Adrenal gland (tissue), 12 donors: Measurements from ENCODE around the gene C11orf71. TPM values are rescaled to one million over a fixed set of nuclear protein-coding genes. Genes with fewer than 3 reads are reported as not detected.

Experiments used
- DNase-seq, 7 donors: peaks; one replicate each; pipeline ENCODE4 v3.0.0-alpha.2; 2019 to 2020
- H3K27ac ChIP-seq, 5 donors: fragments of 200-600 bp; sonication (generic) in 4 of 5; 1 replicate in 3 of 5; 2 replicates in 2 of 5; pipeline versions ENCODE4 v1.5.1 to v1.8.0; 2016 to 2020; ENCODE audit warnings: mild to moderate bottlenecking in 1 of 5
- H3K27me3 ChIP-seq: fragments of 200-600 bp; 2 replicates; pipeline ENCODE4 v1.8.0; 2021
- H3K36me3 ChIP-seq, 2 donors: fragments of 200-600 bp; replicated peaks in 1 of 2; 1 replicate in 1 of 2; 2 replicates in 1 of 2; pipeline versions ENCODE4 v1.5.1 to v1.8.0; 2018 to 2022
- H3K4me1 ChIP-seq, 2 donors: fragments of 200-600 bp; replicated peaks in 1 of 2; 1 replicate in 1 of 2; 2 replicates in 1 of 2; pipeline versions ENCODE4 v1.5.1 to v1.8.0; 2018 to 2021
- H3K4me3 ChIP-seq, 4 donors: fragments of 200-600 bp; sonication (generic) in 3 of 4; one replicate each; pipeline ENCODE4 v1.5.1; 2016 to 2018
- H3K9me3 ChIP-seq, 3 donors: fragments of 200-600 bp; sonication (generic) in 1 of 3; replicated peaks in 1 of 3; 1 replicate in 2 of 3; 2 replicates in 1 of 3; pipeline versions ENCODE4 v1.5.1 to v1.8.0; 2016 to 2021
- CTCF ChIP-seq, 6 experiments: fragments of 450-650 bp in 4 of 6; fragments of 200-600 bp in 2 of 6; sonication (generic) in 1 of 6; IDR thresholded peaks; 1 replicate in 5 of 6; 2 replicates in 1 of 6; pipeline versions ENCODE4 v1.5.1 to v1.8.0; 2016 to 2021; ENCODE audit warnings: antibody characterized with exemption in 6 of 6, mild to moderate bottlenecking in 2 of 6, moderate library complexity in 1 of 6
- POLR2A ChIP-seq, 2 donors: fragments of 450-650 bp; IDR thresholded peaks; one replicate each; pipeline ENCODE4 v1.6.1; 2017; ENCODE audit warnings: antibody characterized with exemption in 2 of 2, mild to moderate bottlenecking in 2 of 2, moderate library complexity in 1 of 2
- WGBS, 4 donors: extraction: QIAGEN DNeasy Blood & Tissue Kit in 2 of 4; methylation state at CpG; one replicate each; pipeline versions ENCODE4 v1.1.5 to v1.1.7; 2013 to 2017; 5-methylcytosine and 5-hydroxymethylcytosine counted together
- intact Hi-C, 2 donors: fragments of 100-400 bp; cut with DNase I; formaldehyde crosslinking; loops; one replicate each; pipeline versions ENCODE4 v1.14.1 to v1.15.0; 2022 to 2023
- polyA plus RNA-seq, 3 donors: library from polyadenylated mRNA; stranded (reverse); fragments of 200-250 nt in 2 of 3; fragments of 350-450 nt in 1 of 3; fragmentation: Illumina TruSeq in 1 of 3; extraction: RNeasy Lipid Tissue Mini Kit (QIAGEN cat#74804) in 1 of 3; gene quantifications; one replicate each; pipeline ENCODE4 v1.2.3, GENCODE V29; 2013 to 2014
- total RNA-seq, 9 donors: library from RNA; depleted of rRNA in 4 of 9; stranded (reverse); fragments of >200 nt in 4 of 9; fragments of 120-200 nt in 1 of 9; fragmentation: NEBNext Ultra II Directional in 1 of 9; extraction: Animal tissue kit (Norgen Biotek cat#: 25700) in 1 of 9; gene quantifications; one replicate each; pipeline versions ENCODE4 v1.1.0 to v1.2.4, GENCODE V29; 2013 to 2023
- donor health status: healthy with polysubstance abuse.
- donor health status: Bipolar disorder and iron deficiency.
- donor health status: DM: yes; HTN: yes; CAD: no.
- donor health status: DM: no; HTN: no; CAD: no.
- donor health status: DM: no; HTN: no; CAD: no.
- donor health status: DM: yes; HTN: yes; CAD: no.

C11orf71 gene
- total and polyA plus RNA-seq, 12 donors, result 8.2 to 19.4 (median 16.8) TPM

- Histone ChIP-seq H3K36me3 (peaks cover 0 to 7% of the 10 kb centered on the region in 2 donors), H3K27me3 (no peaks in the 10 kb centered on the region), H3K27ac (peak overlapping the region in 2 of 5 donors; percentile 89 to 92), H3K4me1 (peaks cover 17 to 18% of the 10 kb centered on the region in 2 donors), H3K9me3 (no peaks in the 10 kb centered on the region), H3K4me3 (no peak overlapping the region)
- no peak for DNase-seq
- intact Hi-C loops, result loop anchor here in 1 of 2 donors (10.0 kb wide), 1 partner anchor 86 kb away; no protein-coding TSS in a partner anchor
- WGBS, 4 donors, result 64 to 75% (median 70%) methylated on average over 7 of the region's 7 CpGs
- TF ChIP-seq POLR2A (IDR thresholded peaks at IDR 0.05) (no peak), CTCF (IDR thresholded peaks at IDR 0.05) (no peak)
Measured at GRCh38 chr11:114440971-114441763, 40.9 kb upstream of the C11orf71 start.

- Histone ChIP-seq H3K27ac (peak overlapping the region; percentile 71 to 92 (median 86)), H3K36me3 (peaks cover 0 to 7% of the 10 kb centered on the region in 2 donors), H3K9me3 (no peaks in the 10 kb centered on the region), H3K4me3 (peak overlapping the region; percentile 20 to 100 (median 96)), H3K27me3 (no peaks in the 10 kb centered on the region), H3K4me1 (peaks cover 17 to 18% of the 10 kb centered on the region in 2 donors)
- intact Hi-C loops, result loop anchor here in 1 of 2 donors (10.0 kb wide), 1 partner anchor 85 kb away; no protein-coding TSS in a partner anchor
- no peak for DNase-seq
- WGBS, 4 donors, result 14 to 22% (median 18%) methylated on average over 9 to 10 of the region's 10 CpGs
- TF ChIP-seq POLR2A (IDR thresholded peaks at IDR 0.05), result no peak
- no peak for TF ChIP-seq CTCF (IDR thresholded peaks at IDR 0.05)
Measured at GRCh38 chr11:114440121-114440860, 40.0 kb upstream of the C11orf71 start.

- H3K27ac ChIP-seq, result peak within 1 kb of the TSS; percentile 71 to 92 (median 86)
- TF ChIP-seq CTCF (IDR thresholded peaks at IDR 0.05) (peak in 4 of 6 experiments; percentile 7 to 29 (median 16)), POLR2A (IDR thresholded peaks at IDR 0.05) (peak; percentile 27 to 91)
- intact Hi-C loops, result loop anchor here in 1 of 2 donors (10.0 kb wide), 1 partner anchor 85 kb away; no protein-coding TSS in a partner anchor
- H3K4me1 ChIP-seq, result peaks cover 17 to 18% of the 10 kb centered on the region in 2 donors
- H3K9me3 ChIP-seq, result no peaks in the 10 kb centered on the region
- H3K27me3 ChIP-seq, result no peaks in the 10 kb centered on the region
- WGBS, 4 donors, result 0 to 2% (median 0%) methylated on average over 24 to 64 of the region's 64 CpGs
- peaks cover 0 to 6% of the 10 kb centered on the region in 2 donors for H3K36me3 ChIP-seq
- peak; percentile 94 to 98 (median 97) for DNase-seq
- H3K4me3 ChIP-seq, result peak within 1 kb of the TSS; percentile 20 to 100 (median 96)
Measured at GRCh38 chr11:114439229-114440120, 39.2 kb upstream of the C11orf71 start, which contains the start of gene REXO2. TSS of gene REXO2 (plus strand) at chr11:114439467. CDS start at chr11:114439529, 62 bp downstream.
